Measurements from ENCODE around the gene NRN1L.

Gene NRN1L

GRCh38 chr16:67856927-67857546 lies 27.6 kb upstream of the NRN1L start:
- Histone ChIP-seq H2BK12ac (ENCODE audit: low read length) (no peak overlapping the region), H2BK120ac (ENCODE audit: low read depth, low read length) (no peak overlapping the region), H3K9me3 (replicated peaks in 1 of 2; ENCODE audit: control insufficient read depth in 2 of 2, insufficient read depth in 1 of 2, low read depth in 1 of 2, low read length in 2 of 2) (no peaks in the 10 kb centered on the region), H2AK5ac (ENCODE audit: low read depth, low read length) (no peak overlapping the region), H3K4me3 (ENCODE audit: low read length in 2 of 2) (no peak overlapping the region), H2BK5ac (ENCODE audit: low read length) (no peak overlapping the region), H3K4me2 (ENCODE audit: insufficient read depth, low read length, poor library complexity, severe bottlenecking) (no peak overlapping the region), H4K91ac (ENCODE audit: low read depth, low read length, poor library complexity) (no peak overlapping the region), H3K27me3 (ENCODE audit: control insufficient read depth in 3 of 3, insufficient read depth in 3 of 3, low read depth in 1 of 3, low read length in 3 of 3) (no peaks in the 10 kb centered on the region), H3K79me1 (ENCODE audit: low read depth, low read length) (peaks cover 23% of the 10 kb centered on the region), H3K14ac (ENCODE audit: low read length) (no peak overlapping the region), H2BK15ac (ENCODE audit: low read length) (no peak overlapping the region), H3K23ac (ENCODE audit: low read depth, low read length, poor library complexity) (no peak overlapping the region), H3K9ac (ENCODE audit: low read depth, low read length, poor library complexity) (no peak overlapping the region), H3K36me3 (replicated peaks in 1 of 2; ENCODE audit: control insufficient read depth in 2 of 2, insufficient read depth in 2 of 2, low read length in 2 of 2) (peaks cover 8 to 82% of the 10 kb centered on the region in 2 donors), H3K18ac (ENCODE audit: low read length) (no peak overlapping the region), H3K4ac (ENCODE audit: low read length) (no peak overlapping the region), H2AFZ (ENCODE audit: low read length) (no peak overlapping the region), H4K8ac (ENCODE audit: low read depth, low read length) (no peak overlapping the region), H3K27ac (replicated peaks; ENCODE audit: low read length) (no peak overlapping the region), H3K4me1 (ENCODE audit: control insufficient read depth in 2 of 2, insufficient read depth in 1 of 2, low read depth in 1 of 2, low read length in 2 of 2) (peaks cover 0 to 3% of the 10 kb centered on the region in 2 donors)
- DNase-seq (ENCODE audit: low spot score), result no peak
- no CpG with 5 or more reads among the region's 5 CpGs for WGBS, 2 donors (ENCODE audit: extremely low coverage in 2 of 2, insufficient read length in 2 of 2, insufficient replicate concordance in 1 of 2)

- no peaks in the 10 kb centered on the region for H3K27me3 ChIP-seq (ENCODE audit: control insufficient read depth in 3 of 3, insufficient read depth in 3 of 3, low read depth in 1 of 3, low read length in 3 of 3)
- H2BK5ac ChIP-seq (ENCODE audit: low read length), result no peak overlapping the region
- no peak overlapping the region for H3K27ac ChIP-seq (replicated peaks; ENCODE audit: low read length)
- H3K9ac ChIP-seq (ENCODE audit: low read depth, low read length, poor library complexity), result no peak overlapping the region
- no peak overlapping the region for H3K4me3 ChIP-seq (ENCODE audit: low read length in 2 of 2)
- no peak overlapping the region for H3K4me2 ChIP-seq (ENCODE audit: insufficient read depth, low read length, poor library complexity, severe bottlenecking)
- no peak overlapping the region for H3K18ac ChIP-seq (ENCODE audit: low read length)
- H3K14ac ChIP-seq (ENCODE audit: low read length), result no peak overlapping the region
- H3K36me3 ChIP-seq (replicated peaks in 1 of 2; ENCODE audit: control insufficient read depth in 2 of 2, insufficient read depth in 2 of 2, low read length in 2 of 2), result peaks cover 9 to 85% of the 10 kb centered on the region in 2 donors
- no CpG with 5 or more reads among the region's 3 CpGs for WGBS, 2 donors (ENCODE audit: extremely low coverage in 2 of 2, insufficient read length in 2 of 2, insufficient replicate concordance in 1 of 2)
- H3K79me1 ChIP-seq (ENCODE audit: low read depth, low read length), result peaks cover 24% of the 10 kb centered on the region
- H2AK5ac ChIP-seq (ENCODE audit: low read depth, low read length), result no peak overlapping the region
- no peak overlapping the region for H2BK12ac ChIP-seq (ENCODE audit: low read length)
- H3K23ac ChIP-seq (ENCODE audit: low read depth, low read length, poor library complexity), result no peak overlapping the region
- DNase-seq (ENCODE audit: low spot score), result no peak
- H2BK120ac ChIP-seq (ENCODE audit: low read depth, low read length), result no peak overlapping the region
- H3K9me3 ChIP-seq (replicated peaks in 1 of 2; ENCODE audit: control insufficient read depth in 2 of 2, insufficient read depth in 1 of 2, low read depth in 1 of 2, low read length in 2 of 2), result no peaks in the 10 kb centered on the region
- no peak overlapping the region for H4K8ac ChIP-seq (ENCODE audit: low read depth, low read length)
- H2AFZ ChIP-seq (ENCODE audit: low read length), result no peak overlapping the region
- no peak overlapping the region for H4K91ac ChIP-seq (ENCODE audit: low read depth, low read length, poor library complexity)
- H2BK15ac ChIP-seq (ENCODE audit: low read length), result no peak overlapping the region
- H3K4me1 ChIP-seq (ENCODE audit: control insufficient read depth in 2 of 2, insufficient read depth in 1 of 2, low read depth in 1 of 2, low read length in 2 of 2), result peaks cover 0 to 3% of the 10 kb centered on the region in 2 donors
- H3K4ac ChIP-seq (ENCODE audit: low read length), result no peak overlapping the region
Measured at GRCh38 chr16:67857547-67858233, 27.0 kb upstream of the NRN1L start.

- no peak for DNase-seq (ENCODE audit: low spot score)
- H3K18ac ChIP-seq (ENCODE audit: low read length), result no peak overlapping the region
- H2BK15ac ChIP-seq (ENCODE audit: low read length), result no peak overlapping the region
- H3K9me3 ChIP-seq (replicated peaks in 1 of 2; ENCODE audit: control insufficient read depth in 2 of 2, insufficient read depth in 1 of 2, low read depth in 1 of 2, low read length in 2 of 2), result no peaks in the 10 kb centered on the region
- no peak overlapping the region for H2AFZ ChIP-seq (ENCODE audit: low read length)
- H2BK120ac ChIP-seq (ENCODE audit: low read depth, low read length), result no peak overlapping the region
- no peak overlapping the region for H3K14ac ChIP-seq (ENCODE audit: low read length)
- peaks cover 11 to 84% of the 10 kb centered on the region in 2 donors for H3K36me3 ChIP-seq (replicated peaks in 1 of 2; ENCODE audit: control insufficient read depth in 2 of 2, insufficient read depth in 2 of 2, low read length in 2 of 2)
- H3K4me3 ChIP-seq (ENCODE audit: low read length in 2 of 2), result no peak overlapping the region
- no peak overlapping the region for H2BK5ac ChIP-seq (ENCODE audit: low read length)
- no peak overlapping the region for H2BK12ac ChIP-seq (ENCODE audit: low read length)
- no peak overlapping the region for H4K91ac ChIP-seq (ENCODE audit: low read depth, low read length, poor library complexity)
- WGBS, 2 donors (ENCODE audit: extremely low coverage in 2 of 2, insufficient read length in 2 of 2, insufficient replicate concordance in 1 of 2), result no CpG with 5 or more reads among the region's 4 CpGs
- H4K8ac ChIP-seq (ENCODE audit: low read depth, low read length), result no peak overlapping the region
- H3K9ac ChIP-seq (ENCODE audit: low read depth, low read length, poor library complexity), result no peak overlapping the region
- peaks cover 27% of the 10 kb centered on the region for H3K79me1 ChIP-seq (ENCODE audit: low read depth, low read length)
- H3K27ac ChIP-seq (replicated peaks; ENCODE audit: low read length), result no peak overlapping the region
- H3K23ac ChIP-seq (ENCODE audit: low read depth, low read length, poor library complexity), result no peak overlapping the region
- peaks cover 0 to 5% of the 10 kb centered on the region in 2 donors for H3K4me1 ChIP-seq (ENCODE audit: control insufficient read depth in 2 of 2, insufficient read depth in 1 of 2, low read depth in 1 of 2, low read length in 2 of 2)
- H3K4me2 ChIP-seq (ENCODE audit: insufficient read depth, low read length, poor library complexity, severe bottlenecking), result no peak overlapping the region
- no peak overlapping the region for H2AK5ac ChIP-seq (ENCODE audit: low read depth, low read length)
- no peaks in the 10 kb centered on the region for H3K27me3 ChIP-seq (ENCODE audit: control insufficient read depth in 3 of 3, insufficient read depth in 3 of 3, low read depth in 1 of 3, low read length in 3 of 3)
- H3K4ac ChIP-seq (ENCODE audit: low read length), result no peak overlapping the region
Measured at GRCh38 chr16:67858500-67858899, 26.2 kb upstream of the NRN1L start.

- H2AFZ ChIP-seq (ENCODE audit: low read length), result no peak overlapping the region
- no peak overlapping the region for H3K18ac ChIP-seq (ENCODE audit: low read length)
- DNase-seq (ENCODE audit: low spot score), result no peak
- no peaks in the 10 kb centered on the region for H3K9me3 ChIP-seq (replicated peaks in 1 of 2; ENCODE audit: control insufficient read depth in 2 of 2, insufficient read depth in 1 of 2, low read depth in 1 of 2, low read length in 2 of 2)
- WGBS, 2 donors (ENCODE audit: extremely low coverage in 2 of 2, insufficient read length in 2 of 2, insufficient replicate concordance in 1 of 2), result no CpG with 5 or more reads among the region's 8 CpGs
- H2BK5ac ChIP-seq (ENCODE audit: low read length), result no peak overlapping the region
- no peak overlapping the region for H4K8ac ChIP-seq (ENCODE audit: low read depth, low read length)
- peaks cover 20% of the 10 kb centered on the region for H3K79me1 ChIP-seq (ENCODE audit: low read depth, low read length)
- no peak overlapping the region for H3K4me3 ChIP-seq (ENCODE audit: low read length in 2 of 2)
- no peak overlapping the region for H3K9ac ChIP-seq (ENCODE audit: low read depth, low read length, poor library complexity)
- H2AK5ac ChIP-seq (ENCODE audit: low read depth, low read length), result no peak overlapping the region
- no peak overlapping the region for H3K14ac ChIP-seq (ENCODE audit: low read length)
- peaks cover 0 to 8% of the 10 kb centered on the region in 2 donors for H3K4me1 ChIP-seq (ENCODE audit: control insufficient read depth in 2 of 2, insufficient read depth in 1 of 2, low read depth in 1 of 2, low read length in 2 of 2)
- no peak overlapping the region for H2BK15ac ChIP-seq (ENCODE audit: low read length)
- H4K91ac ChIP-seq (ENCODE audit: low read depth, low read length, poor library complexity), result no peak overlapping the region
- no peak overlapping the region for H2BK12ac ChIP-seq (ENCODE audit: low read length)
- H3K4ac ChIP-seq (ENCODE audit: low read length), result no peak overlapping the region
- peaks cover 17 to 81% of the 10 kb centered on the region in 2 donors for H3K36me3 ChIP-seq (replicated peaks in 1 of 2; ENCODE audit: control insufficient read depth in 2 of 2, insufficient read depth in 2 of 2, low read length in 2 of 2)
- H3K4me2 ChIP-seq (ENCODE audit: insufficient read depth, low read length, poor library complexity, severe bottlenecking), result no peak overlapping the region
- H2BK120ac ChIP-seq (ENCODE audit: low read depth, low read length), result no peak overlapping the region
- no peak overlapping the region for H3K27ac ChIP-seq (replicated peaks; ENCODE audit: low read length)
- H3K27me3 ChIP-seq (ENCODE audit: control insufficient read depth in 3 of 3, insufficient read depth in 3 of 3, low read depth in 1 of 3, low read length in 3 of 3), result no peaks in the 10 kb centered on the region
- H3K23ac ChIP-seq (ENCODE audit: low read depth, low read length, poor library complexity), result no peak overlapping the region
Measured at GRCh38 chr16:67860589-67861398, 23.9 kb upstream of the NRN1L start.

All from neuronal stem cell (in vitro differentiated cells).